Activated CD8-positive, alpha-beta memory T cell treated with anti-CD3 and anti-CD28 coated beads, Interleukin-2, amount 50 U/mL, for 1 hour (primary cell): ENCODE measurements around the gene NINJ2.
"Not testable (repeated sequence)": the region's sequence is repeated elsewhere in the genome, so short reads cannot be mapped to it uniquely, and the experiment has no call there.

Experiments used
- DNase-seq: peaks from one replicate; pipeline ENCODE4 v3.0.0-alpha.2; 2020; ENCODE audit errors: extremely low read depth

The NINJ2 gene

GRCh38 chr12:641321-641720 is 21.9 kb downstream of the NINJ2 start:
- not testable (repeated sequence) for DNase-seq

DNA sequence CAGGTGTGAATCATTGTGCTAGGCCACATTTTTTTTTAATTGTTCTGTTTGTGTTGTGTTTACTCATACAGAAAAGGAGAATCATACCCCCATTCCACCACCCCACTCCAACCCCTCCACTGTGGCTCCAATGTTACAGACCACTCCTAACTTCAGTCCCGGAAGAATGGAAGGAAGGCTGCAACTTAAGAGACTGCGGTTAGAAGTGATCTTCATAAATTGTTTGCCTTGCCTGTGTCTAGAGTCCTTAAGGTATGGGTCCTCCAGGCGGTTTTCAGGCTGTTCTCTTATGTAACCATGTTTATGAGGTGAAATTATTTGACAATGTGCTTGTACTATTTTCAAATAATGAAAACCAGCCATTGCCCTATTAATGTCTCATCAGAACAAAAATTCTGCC is 22.5 kb downstream of the NINJ2 start:
- no peak for DNase-seq

DNA sequence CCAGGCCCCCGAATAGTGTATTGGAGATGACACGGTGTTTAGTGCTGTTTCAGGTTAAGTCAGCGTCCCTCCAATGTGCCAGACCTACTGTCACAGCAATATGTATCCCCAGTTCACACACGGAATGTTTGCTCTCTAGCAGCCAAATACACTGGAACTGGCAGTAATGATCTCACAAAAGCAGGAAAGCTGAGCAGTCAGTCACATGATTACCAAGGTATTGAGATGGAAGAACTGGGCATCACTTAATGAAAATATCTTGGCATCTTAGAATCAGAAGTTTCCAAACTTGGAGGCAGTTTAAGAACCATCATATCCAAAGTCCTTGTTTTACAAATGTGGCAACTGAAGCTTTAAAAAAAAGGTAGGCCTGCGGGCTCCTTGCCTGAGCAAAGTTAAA is 23.3 kb downstream of the NINJ2 start:
- no peak for DNase-seq

DNA sequence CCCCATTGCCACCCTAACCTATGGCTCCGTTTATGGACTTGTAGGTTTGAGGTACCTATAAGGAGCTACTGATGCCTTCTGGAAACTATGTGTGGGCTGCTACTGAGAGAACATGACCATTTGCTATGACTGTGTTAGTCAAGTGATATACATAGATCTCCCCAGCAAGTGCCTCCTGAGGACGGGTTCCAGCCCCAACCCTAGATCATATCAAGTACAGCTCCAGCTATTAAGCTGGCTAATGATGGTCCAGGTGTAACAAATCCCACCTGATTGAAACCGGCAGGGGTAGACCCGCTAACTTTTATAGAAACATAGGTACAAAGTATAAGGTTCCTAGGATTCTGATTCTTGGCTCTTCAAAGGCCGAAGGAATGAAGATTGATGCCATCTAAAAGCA is 23.7 kb downstream of the NINJ2 start:
- no peak for DNase-seq

GRCh38 chr12:638953-639557 is 24.2 kb downstream of the NINJ2 start:
- no peak for DNase-seq

DNA sequence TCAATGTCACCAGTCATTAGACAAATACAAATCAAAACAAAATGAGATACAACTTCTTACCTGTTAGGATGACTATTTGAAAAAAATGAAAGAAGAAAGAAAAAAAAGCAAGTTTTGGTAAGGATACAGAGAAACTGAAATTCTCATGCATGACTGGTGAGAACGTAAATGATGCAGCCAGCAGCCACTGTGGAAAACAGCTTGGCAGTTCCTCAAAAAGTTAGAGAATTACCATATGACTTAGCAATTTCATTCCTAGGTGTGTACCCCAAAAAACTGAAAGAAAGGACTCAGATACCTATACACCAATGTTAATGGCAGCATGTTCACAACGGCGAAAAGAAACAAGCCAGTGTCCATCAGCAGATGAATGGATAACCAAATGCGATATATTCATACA is 26.6 kb downstream of the NINJ2 start:
- no peak for DNase-seq

DNA sequence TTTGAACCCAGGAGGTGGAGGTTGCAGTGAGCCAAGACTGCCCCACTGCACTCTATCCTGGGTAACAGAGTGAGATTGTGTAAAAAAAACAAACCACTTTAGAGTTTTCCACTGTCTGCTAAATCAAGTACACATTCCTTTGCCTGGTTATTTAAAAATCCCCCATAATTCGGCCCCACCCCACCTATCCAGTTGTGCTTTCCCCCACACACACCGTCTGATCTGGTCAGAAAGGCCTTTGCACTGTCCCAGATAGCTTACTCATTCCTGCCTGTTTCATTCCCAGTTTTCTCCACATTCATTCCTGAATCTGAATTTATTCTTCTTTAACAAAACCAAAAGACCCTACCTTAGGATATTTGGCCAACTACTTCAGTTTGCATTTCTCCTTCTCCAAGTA is 29.5 kb downstream of the NINJ2 start:
- DNase-seq, result no peak

GRCh38 chr12:632102-632696 is 31.0 kb downstream of the NINJ2 start:
- no peak for DNase-seq

DNA sequence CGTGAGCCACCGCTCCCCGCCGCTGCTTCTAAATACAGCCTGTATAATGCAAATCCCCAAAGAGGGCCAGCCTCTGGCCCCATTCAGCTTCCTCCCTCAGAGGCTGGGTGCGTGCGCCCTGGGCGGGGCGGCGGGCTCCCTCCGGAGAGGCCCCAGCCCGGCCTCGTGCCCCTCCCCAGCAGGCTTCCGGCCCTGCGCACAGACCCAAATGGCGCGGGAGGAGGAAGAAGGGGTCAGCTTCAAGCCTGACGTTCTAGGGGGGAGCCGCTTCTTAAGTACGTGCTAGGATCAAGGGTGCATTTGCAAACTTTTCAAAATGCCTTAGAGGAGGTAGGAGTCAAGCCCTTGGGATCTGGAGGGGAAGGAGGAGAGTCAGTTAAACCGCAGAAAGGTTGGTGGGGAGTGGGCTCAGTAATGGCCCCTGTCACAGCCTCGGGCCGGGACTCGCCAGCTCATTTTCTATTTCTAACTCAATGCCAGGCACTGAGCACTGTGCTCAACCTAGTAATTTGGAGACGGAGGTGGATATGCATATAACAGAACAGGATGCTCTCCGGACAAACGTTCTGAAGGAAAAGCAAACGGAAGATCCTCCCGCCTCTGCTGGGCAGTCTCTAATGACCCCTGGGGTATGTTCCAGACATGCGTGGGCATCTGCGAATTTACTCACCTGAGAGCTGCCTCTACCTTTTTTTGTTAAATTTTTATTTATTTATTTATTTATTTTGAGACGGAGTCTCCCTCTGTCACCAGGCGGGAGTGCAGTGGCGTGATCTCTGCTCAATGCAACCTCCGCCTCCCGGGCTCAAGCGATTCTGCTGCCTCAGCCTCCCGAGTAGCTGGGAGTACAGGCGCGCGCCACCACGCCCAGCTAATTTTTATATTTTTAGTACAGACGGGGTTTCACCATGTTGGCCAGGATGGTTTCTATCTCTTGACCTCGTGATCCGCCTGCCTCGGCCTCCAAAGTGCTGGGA is 32.3 kb downstream of the NINJ2 start:
- no peak for DNase-seq

GRCh38 chr12:628742-629078 is 34.5 kb downstream of the NINJ2 start:
- not testable (repeated sequence) for DNase-seq

DNA sequence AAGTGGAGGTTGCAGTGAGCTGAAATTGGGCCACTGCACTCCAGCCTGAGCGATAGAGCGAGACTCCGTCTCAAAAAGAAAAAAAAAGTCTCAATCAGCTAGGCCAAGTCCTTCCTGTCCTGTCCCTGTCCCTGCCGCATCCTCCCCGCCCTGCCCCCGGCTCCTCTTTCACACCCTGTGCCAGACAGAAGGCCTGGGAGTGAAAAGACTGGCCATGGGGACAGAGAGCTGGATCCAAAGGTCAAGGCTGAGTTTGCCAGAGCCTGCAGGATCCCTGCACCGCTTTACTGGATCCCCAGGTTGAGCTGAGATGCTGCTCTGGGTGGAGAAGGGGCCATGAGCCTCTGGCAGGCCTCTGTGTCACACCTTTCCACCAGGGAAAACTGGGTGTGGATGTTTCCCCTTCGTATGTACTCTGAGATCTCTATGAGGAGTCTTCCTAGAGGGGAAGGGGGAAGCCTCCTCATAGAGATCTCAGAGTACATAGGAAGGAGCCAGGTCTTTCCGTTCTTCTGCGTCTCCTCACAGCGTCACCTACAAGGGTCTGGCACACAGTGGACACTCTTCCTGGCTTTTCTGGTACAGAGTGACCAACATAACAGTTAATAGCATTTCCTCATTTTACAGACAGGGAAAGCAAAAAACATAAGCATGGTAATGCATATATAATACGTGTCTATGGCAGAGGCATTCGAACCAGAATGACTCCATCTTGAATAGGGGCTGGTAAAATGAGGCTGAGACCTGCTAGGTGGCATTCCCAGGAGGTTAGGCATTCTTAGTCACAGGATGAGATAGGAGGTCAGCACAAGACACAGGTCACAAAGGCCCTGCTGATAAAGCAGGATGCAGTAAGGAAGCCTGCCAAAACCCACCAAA is 35.1 kb downstream of the NINJ2 start:
- DNase-seq, result no peak

DNA sequence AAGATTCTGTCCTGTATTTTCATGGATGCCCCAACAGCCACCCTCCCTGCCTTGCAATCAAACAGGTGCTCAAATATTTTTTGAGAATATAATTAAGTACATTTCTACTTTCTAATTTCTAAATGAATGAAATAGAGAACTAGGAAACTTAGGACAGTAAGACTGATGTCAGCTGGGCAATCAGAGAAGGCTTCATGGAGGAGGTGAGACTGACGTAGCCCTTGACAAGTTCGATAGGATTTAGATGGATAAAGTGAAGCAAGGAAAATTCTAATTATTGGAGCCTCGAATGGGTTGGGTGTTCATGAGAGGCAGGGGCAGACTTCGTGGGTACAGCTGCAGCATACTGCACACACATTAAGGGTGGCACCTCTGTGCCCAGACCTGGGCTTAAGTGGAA is 36.0 kb downstream of the NINJ2 start:
- no peak for DNase-seq

DNA sequence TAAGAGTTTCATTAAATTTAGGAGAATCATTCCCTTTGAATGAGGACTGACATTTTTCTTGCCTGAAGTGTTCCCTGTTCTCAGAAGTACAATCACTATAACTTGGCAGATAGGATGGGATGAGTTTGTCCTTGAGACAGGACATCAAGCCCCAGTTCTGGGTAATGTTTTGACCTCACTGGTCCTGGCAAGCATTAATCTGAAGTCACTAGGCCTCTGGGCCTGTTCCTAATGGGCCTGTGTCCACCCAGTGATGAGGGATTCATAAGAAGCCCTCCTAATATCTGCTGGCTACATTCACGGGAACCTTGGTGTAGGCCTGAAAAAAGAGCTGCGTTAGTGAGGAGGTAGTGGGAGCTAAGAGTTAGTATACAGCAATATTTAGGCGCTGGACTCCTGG is 37.2 kb downstream of the NINJ2 start:
- no peak for DNase-seq

DNA sequence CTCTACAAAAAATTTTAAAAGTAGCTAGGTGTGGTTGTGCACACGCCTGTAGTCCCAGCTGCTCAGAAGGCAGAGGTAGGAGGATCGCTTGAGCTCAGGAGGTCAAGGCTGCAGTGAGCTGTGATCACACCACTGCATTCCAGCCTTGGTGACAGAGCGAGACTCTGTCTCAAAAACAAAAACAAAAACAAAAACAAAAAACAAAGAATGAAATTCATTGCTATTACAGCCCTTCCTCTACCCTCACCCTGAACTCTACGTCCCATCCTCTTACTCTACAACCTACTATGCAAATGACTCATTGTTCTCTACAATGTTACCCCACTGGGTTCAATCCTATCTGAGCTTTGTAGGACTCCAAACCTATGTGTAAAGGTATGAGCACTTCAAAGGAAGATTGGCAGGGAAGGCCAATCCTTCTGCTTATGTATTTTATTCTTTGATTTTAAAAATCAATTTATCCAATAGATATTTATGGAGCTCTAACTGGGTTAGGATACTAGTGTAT is 39.3 kb downstream of the NINJ2 start:
- DNase-seq, result no peak

- no peak for DNase-seq
These were observed 39.9 kb downstream of the NINJ2 start for GRCh38 chr12:623172-623864.

DNA sequence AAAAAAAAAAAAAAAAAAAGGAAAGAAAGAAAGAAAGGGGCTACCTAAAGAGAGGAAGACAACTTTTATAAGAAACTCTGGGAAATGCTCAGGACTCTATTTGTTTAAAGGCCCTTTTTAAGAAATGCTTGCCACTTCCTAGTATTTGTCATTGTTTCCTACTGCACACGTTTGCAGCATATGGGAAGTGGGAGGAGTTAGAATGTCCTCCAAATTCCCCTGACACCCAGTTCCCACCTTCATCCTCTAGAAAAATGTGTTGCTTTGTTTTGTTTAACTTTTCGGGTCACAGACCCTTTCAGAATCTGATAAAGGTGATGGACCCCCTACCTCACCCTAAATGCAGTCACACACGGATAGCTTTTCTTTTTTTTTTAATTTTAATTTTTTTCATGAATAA is 40.8 kb downstream of the NINJ2 start:
- no peak for DNase-seq

GRCh38 chr12:619346-619745 is 43.9 kb downstream of the NINJ2 start:
- no peak for DNase-seq

GRCh38 chr12:618605-619004 is 44.6 kb downstream of the NINJ2 start:
- no peak for DNase-seq

- DNase-seq, result no peak
These were observed 45.8 kb downstream of the NINJ2 start for GRCh38 chr12:617304-617915.

- no peak for DNase-seq
These were observed 47.6 kb downstream of the NINJ2 start for GRCh38 chr12:615620-616019.
